HUES64 (cell line): ENCODE data around the gene STK39. TPM values are rescaled to one million over a fixed set of nuclear protein-coding genes. Genes with fewer than 3 reads are reported as not detected.
"Not testable (repeated sequence)": the region's sequence is repeated elsewhere in the genome, so short reads cannot be mapped to it uniquely, and the experiment has no call there.

Experiments
- H3K27ac ChIP-seq: 2 replicates; pipeline ENCODE4 v1.7.0; 2013; ENCODE audit warnings: low read depth, low read length, inconsistent platforms
- H3K27me3 ChIP-seq: 2 replicates; pipeline ENCODE4 v1.6.1; 2013; ENCODE audit warnings: mild to moderate bottlenecking, low read length; ENCODE audit not compliant: insufficient read depth
- H3K36me3 ChIP-seq: 2 replicates; pipeline ENCODE4 v1.6.1; 2013; ENCODE audit warnings: mild to moderate bottlenecking, low read length; ENCODE audit not compliant: insufficient read depth
- H3K4me1 ChIP-seq: 2 replicates; pipeline ENCODE4 v1.6.1; 2013; ENCODE audit warnings: mild to moderate bottlenecking, low read length, moderate library complexity; ENCODE audit not compliant: insufficient read depth
- H3K4me3 ChIP-seq: 2 replicates; pipeline ENCODE4 v1.5.1; 2013; ENCODE audit warnings: mild to moderate bottlenecking, low read length, moderate library complexity
- H3K9ac ChIP-seq: 2 replicates; pipeline ENCODE4 v1.6.1; 2013; ENCODE audit warnings: mild to moderate bottlenecking, low read depth, low read length
- H3K9me3 ChIP-seq: 2 replicates; pipeline ENCODE4 v1.6.1; 2013; ENCODE audit warnings: low read depth, low read length; ENCODE audit not compliant: insufficient read depth
- WGBS: fragments of 150-250, 120-280 bp; methylation state at CpG from one replicate; pipeline ENCODE4 v1.1.7; 2013; ENCODE audit warnings: missing lambda C conversion rate; 5-methylcytosine and 5-hydroxymethylcytosine counted together
- polyA plus RNA-seq, 2 experiments: library from polyadenylated mRNA; stranded (reverse); fragments of 50-300 nt; gene quantifications; one replicate each; pipeline ENCODE4 v1.2.3, GENCODE V29; 2013

Gene STK39
- 21.8 TPM for polyA plus RNA-seq (2013, experiment 1 of 2)
- 24.6 TPM for polyA plus RNA-seq (2013, experiment 2 of 2)

GRCh38 chr2:168247341-168248261 is at the start of gene STK39:
Gene STK39 (minus strand): TSS chr2:168247595. CDS start chr2:168247435, 160 bp downstream.
- H3K36me3 ChIP-seq = no peaks in the 10 kb centered on the region
- under 1% methylated on average over 91 of the region's 91 CpGs for WGBS
- H3K9me3 ChIP-seq = no peaks in the 10 kb centered on the region
- peak within 1 kb of the TSS; percentile 92; the same call in 1 of the 2 replicates for H3K27ac ChIP-seq
- H3K4me3 ChIP-seq = peak within 1 kb of the TSS; percentile 86
- H3K4me1 ChIP-seq = peaks cover 33% of the 10 kb centered on the region
- H3K27me3 ChIP-seq = peaks cover 11% of the 10 kb centered on the region; the same call in 1 of the 2 replicates
- H3K9ac ChIP-seq = peak within 1 kb of the TSS; percentile 69

- Histone ChIP-seq H3K4me1 (no peaks in the 10 kb centered on the region), H3K9me3 (no peaks in the 10 kb centered on the region), H3K4me3 (no peak overlapping the region), H3K36me3 (no peaks in the 10 kb centered on the region), H3K27ac (no peak overlapping the region), H3K27me3 (no peaks in the 10 kb centered on the region), H3K9ac (no peak overlapping the region)
These were observed 47.7 kb upstream of the STK39 start for GRCh38 chr2:168295051-168295450.

GRCh38 chr2:168294409-168294808 is 47.0 kb upstream of the STK39 start:
- 100% methylated on average over 1 of the region's 2 CpGs for WGBS

GRCh38 chr2:168293766-168294165 is 46.4 kb upstream of the STK39 start:
- 91% methylated on average over 3 of the region's 4 CpGs for WGBS
- H3K36me3 ChIP-seq = no peaks in the 10 kb centered on the region
- no peaks in the 10 kb centered on the region for H3K27me3 ChIP-seq
- H3K4me3 ChIP-seq = no peak overlapping the region
- no peak overlapping the region for H3K9ac ChIP-seq
- no peaks in the 10 kb centered on the region for H3K4me1 ChIP-seq
- H3K27ac ChIP-seq = no peak overlapping the region
- H3K9me3 ChIP-seq = no peaks in the 10 kb centered on the region

More at GRCh38 chr2:168294409-168294808, 47.0 kb upstream of the STK39 start:
- Histone ChIP-seq H3K27ac (no peak overlapping the region), H3K4me1 (no peaks in the 10 kb centered on the region), H3K36me3 (no peaks in the 10 kb centered on the region), H3K9ac (no peak overlapping the region), H3K27me3 (no peaks in the 10 kb centered on the region), H3K9me3 (no peaks in the 10 kb centered on the region), H3K4me3 (no peak overlapping the region)

- 94% methylated on average over 7 of the region's 7 CpGs for WGBS
- Histone ChIP-seq H3K36me3 (no peaks in the 10 kb centered on the region), H3K27me3 (no peaks in the 10 kb centered on the region), H3K9me3 (no peaks in the 10 kb centered on the region), H3K4me3 (no peak overlapping the region), H3K4me1 (no peaks in the 10 kb centered on the region), H3K9ac (no peak overlapping the region), H3K27ac (no peak overlapping the region)
These were observed 43.0 kb upstream of the STK39 start for GRCh38 chr2:168290391-168290790.

GRCh38 chr2:168289880-168290279 is 42.5 kb upstream of the STK39 start:
- Histone ChIP-seq H3K36me3 (no peaks in the 10 kb centered on the region), H3K27me3 (no peaks in the 10 kb centered on the region), H3K4me1 (no peaks in the 10 kb centered on the region), H3K4me3 (no peak overlapping the region), H3K9ac (no peak overlapping the region), H3K9me3 (no peaks in the 10 kb centered on the region), H3K27ac (no peak overlapping the region)
- WGBS = 97% methylated on average over 6 of the region's 6 CpGs

- Histone ChIP-seq H3K27ac (no peak overlapping the region), H3K9me3 (no peaks in the 10 kb centered on the region), H3K27me3 (no peaks in the 10 kb centered on the region), H3K36me3 (no peaks in the 10 kb centered on the region), H3K9ac (no peak overlapping the region), H3K4me1 (no peaks in the 10 kb centered on the region), H3K4me3 (no peak overlapping the region)
- whole genome bisulfite sequencing = 47% methylated on average over 2 of the region's 2 CpGs
These were observed 39.1 kb upstream of the STK39 start for GRCh38 chr2:168286535-168286934.

- Histone ChIP-seq H3K36me3 (no peaks in the 10 kb centered on the region), H3K9me3 (no peaks in the 10 kb centered on the region), H3K4me1 (no peaks in the 10 kb centered on the region), H3K27me3 (no peaks in the 10 kb centered on the region), H3K27ac (no peak overlapping the region), H3K9ac (no peak overlapping the region), H3K4me3 (no peak overlapping the region)
- WGBS = 89% methylated on average over 5 of the region's 5 CpGs
These were observed 31.1 kb upstream of the STK39 start for GRCh38 chr2:168278424-168278888.

- Histone ChIP-seq H3K4me1 (no peaks in the 10 kb centered on the region), H3K27me3 (no peaks in the 10 kb centered on the region), H3K9ac (no peak overlapping the region), H3K36me3 (no peaks in the 10 kb centered on the region), H3K9me3 (no peaks in the 10 kb centered on the region), H3K4me3 (no peak overlapping the region), H3K27ac (no peak overlapping the region)
- WGBS = 92% methylated on average over 3 of the region's 3 CpGs
These were observed 29.9 kb upstream of the STK39 start for GRCh38 chr2:168277276-168277675.

- H3K4me1 ChIP-seq = no peaks in the 10 kb centered on the region
- no peak overlapping the region for H3K4me3 ChIP-seq
- H3K9me3 ChIP-seq = no peaks in the 10 kb centered on the region
- no peak overlapping the region for H3K27ac ChIP-seq
- no peaks in the 10 kb centered on the region for H3K27me3 ChIP-seq
- H3K9ac ChIP-seq = no peak overlapping the region
- 88% methylated on average over 3 of the region's 3 CpGs for WGBS
- no peaks in the 10 kb centered on the region for H3K36me3 ChIP-seq
These were observed 24.8 kb upstream of the STK39 start for GRCh38 chr2:168272225-168272624.

GRCh38 chr2:168262926-168263325 is 15.5 kb upstream of the STK39 start:
- H3K27ac ChIP-seq, H3K4me1 ChIP-seq, H3K27me3 ChIP-seq, H3K9ac ChIP-seq, H3K9me3 ChIP-seq, H3K36me3 ChIP-seq, H3K4me3 ChIP-seq: not testable (repeated sequence)
- 100% methylated on average over 2 of the region's 2 CpGs for WGBS
